Stimulated activated CD4-positive, alpha-beta T cell treated with anti-CD3 and anti-CD28 coated beads, Interleukin-4, amount 100 ng/mL, for 48 hours (primary cell): ENCODE data around the gene AGAP3.

Source experiments
- DNase-seq, 2 donors: peaks; one replicate each; pipeline ENCODE4 v3.0.0-alpha.2; 2020; ENCODE audit warnings: low read depth in 2 of 2

Gene AGAP3

DNA sequence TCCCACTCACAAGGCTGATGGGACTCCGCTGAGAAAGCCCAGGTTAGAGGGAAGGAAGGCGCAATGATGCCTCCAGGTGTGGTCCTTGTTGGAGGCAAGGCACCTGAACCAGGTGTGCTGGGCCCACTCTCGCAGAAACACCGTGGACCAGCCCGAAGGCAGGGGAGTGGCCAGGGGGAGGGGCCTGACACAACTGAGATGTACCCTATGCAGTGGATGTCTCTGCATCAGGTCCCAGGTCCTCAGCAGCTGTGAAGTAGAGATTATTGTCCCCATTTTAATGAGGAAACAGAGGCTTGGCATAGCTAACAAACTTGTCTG lies 49.2 kb downstream of the AGAP3 start:
- DNase-seq, result no peak

DNA sequence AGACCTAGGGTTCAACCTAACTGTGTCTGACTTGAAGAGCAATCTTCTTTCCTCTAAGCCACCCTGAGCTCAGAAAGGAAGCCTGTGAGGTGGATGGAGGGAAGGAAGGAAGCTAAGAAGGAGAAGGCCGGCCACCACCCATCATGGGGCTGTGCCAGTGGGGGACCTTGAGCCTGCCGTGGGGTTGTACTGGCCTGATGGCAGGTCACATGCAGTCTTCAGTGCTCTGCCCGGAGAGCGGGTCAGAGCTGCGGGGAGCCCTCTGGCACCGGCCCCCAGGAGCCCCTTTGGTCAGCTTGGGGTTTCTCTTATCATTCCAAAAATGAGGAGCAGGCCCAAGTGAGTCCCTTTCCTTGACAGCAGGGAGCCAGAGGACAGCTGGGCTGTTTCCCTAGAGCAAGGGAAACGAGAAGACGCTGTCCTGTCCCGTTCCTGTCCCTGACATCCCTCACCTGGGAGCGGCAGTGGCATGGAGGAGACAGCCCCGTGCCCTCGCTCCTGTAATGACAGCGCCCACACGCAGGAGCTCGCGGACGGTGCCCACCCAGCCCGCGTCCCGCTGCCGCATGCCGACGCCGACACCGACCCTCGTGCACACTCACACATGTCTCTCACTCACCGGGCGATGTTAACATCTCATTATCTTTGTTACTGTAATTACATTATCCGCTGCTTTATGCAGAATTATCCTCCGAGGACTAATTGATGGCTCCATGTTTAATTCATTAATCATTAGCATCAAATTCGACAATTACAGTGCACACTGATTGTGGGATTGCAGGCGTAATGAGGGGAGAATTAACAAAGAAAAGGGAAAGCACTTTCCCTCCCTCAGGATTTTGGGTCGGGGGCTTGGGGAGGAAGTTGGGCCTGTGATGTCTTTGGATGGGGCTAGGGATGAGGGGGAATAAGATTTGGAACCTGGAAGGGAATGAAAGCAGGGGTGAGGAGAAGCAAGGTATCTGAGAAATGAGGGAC lies 49.9 kb downstream of the AGAP3 start:
- no peak for DNase-seq

DNA sequence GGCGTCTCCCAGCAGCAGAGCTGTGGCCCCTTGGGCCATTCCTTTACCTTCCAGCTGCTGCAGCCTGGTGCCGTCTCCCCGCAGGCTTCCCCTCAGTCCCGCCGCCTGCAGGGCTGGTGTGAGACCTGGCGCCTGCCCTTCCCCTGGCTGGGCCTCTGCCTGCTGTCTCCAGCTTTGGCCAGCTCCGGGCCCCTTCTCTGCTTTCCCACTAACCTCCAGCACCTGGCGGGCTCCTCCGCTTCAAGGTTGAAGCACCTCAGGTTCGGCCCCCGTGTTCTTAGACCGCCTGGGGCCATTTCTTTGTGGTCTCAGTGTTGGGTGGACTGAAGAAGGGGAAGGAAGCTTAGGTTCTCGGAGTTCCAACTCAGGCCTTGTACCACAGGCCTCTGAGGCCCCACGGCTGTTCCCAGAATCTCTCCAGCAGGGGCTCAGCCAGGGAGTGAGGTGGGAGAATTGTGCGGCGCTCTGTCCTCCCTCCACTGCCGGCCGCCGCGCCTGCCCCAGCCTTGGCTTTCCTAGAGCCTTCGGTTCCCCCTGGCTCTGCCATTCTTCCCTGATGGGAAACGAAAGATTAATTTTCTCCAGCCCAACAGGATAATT lies 50.9 kb downstream of the AGAP3 start:
- no peak for DNase-seq

DNA sequence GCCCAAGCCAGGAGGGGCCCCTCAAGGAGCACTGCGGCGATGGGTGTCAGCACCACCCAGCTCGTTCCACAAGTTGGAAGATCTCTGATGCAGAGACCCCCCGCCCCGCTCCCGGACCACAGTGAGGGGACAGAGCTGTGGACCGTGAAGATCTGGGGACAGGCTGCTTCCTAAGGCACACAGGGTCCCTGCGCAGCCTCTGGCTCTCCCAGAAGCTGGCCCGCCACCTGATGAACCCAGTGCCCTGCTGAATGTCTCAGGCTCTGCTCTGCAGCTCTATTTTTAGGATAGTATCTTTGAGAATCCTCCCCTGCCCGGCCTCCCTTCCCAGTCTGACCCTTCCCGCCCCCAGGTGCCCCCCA lies 51.5 kb downstream of the AGAP3 start:
- no peak for DNase-seq

DNA sequence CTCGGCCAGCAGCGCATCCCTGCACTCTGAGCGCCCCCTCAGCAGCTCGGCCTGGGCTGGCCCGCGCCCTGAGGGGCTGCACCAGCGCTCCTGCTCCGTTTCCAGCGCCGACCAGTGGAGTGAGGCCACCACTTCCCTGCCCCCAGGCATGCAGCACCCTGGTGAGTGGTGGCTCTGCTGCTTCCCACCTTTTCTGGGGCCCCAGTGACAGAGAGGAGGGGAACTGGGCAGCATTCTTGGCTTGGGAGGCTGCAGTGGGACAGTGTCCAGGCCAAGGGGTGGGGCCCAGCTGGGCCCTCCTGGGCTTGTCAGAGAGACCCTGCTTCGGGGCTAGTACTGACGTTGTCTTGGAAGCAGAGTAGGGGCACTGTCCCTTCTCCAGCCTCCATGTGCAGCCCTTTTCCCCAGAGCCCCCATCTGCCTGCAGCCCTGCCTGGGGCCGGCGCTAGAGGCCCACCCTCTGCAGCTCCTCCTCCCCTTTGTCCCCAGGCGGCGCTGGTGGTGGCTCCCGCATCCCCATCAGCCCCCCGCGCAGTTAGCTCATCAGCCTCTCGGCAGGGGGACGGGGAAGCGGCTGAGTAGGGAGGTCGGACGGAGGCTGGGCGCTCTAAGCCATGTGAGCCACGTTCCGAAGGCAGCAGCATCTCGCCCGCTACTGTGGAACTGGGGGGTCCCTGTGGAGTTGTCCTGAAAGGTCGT lies 52.0 kb downstream of the AGAP3 start:
- DNase-seq, result no peak

DNA sequence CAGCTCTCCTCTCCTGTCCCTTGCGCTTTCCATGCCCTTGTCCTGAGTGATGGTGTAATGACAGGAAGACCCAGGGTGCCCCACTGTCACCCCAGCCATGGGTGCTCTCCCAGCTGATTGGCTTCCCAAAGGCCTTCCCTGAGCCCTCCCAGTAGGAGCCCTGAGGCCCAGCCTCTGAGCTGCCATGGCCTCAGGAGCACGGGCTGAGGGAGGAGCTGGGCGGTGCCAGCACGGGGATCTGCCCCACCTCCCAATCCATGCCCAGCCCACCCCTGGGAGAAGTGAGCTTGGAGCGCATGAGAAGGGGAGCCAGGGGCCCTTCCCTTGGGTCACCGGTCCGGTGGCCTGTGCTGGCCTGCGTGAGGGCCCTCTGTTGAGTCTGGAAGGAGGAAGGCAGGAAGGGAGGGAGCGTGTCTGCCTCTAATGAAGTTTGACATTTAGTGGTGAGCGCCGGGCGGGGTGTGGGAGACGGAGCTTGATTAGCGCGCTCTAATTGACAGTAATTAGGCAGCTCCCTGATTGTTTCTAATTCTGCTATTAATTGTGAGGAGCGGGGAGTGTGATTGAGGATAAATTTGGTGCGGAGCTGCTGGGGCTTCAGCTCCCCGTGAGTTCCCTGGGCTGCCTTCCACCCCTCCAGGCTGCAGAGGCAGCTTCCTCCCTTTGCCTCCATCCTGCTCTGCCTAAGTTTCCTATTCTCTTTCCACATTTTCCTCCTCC lies 53.0 kb downstream of the AGAP3 start:
- DNase-seq, result no peak

DNA sequence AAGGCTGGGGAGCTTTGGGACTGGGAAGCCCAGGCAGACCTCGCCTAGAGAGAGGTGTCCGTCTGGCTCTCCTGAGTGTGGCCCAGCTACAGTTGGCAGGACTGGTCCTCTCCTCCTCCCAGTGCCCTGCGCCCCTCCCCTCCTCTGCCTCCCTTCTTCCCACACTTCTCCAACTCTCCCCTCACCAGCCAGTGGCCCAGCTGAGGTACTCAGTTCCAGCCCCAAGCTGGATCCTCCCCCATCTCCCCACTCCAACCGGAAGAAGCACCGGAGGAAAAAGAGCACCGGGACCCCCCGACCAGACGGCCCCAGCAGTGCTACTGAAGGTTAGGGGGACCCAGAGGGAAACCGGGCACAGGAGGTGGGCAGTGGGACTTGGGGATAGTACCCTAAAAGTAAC lies 53.5 kb downstream of the AGAP3 start:
- DNase-seq, result no peak

DNA sequence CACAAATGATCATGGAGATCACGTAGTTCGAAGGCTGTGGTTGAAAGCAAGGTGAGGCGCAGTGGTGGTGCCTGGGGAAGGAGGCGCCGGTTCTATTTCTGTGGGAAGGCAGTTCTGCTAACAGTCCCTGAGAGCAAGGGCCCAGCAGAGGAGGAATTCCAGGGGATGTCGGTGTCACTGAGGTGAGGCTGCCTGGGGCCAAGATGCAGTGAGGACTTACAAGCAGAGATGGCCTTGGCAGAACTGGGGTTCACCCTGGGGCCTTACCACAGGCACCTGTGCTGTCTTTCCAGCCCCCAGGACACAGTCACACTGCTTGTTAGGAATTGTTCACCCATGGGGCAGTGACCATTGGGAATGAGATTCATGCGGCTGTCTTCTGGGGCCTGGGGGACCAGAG lies 54.6 kb downstream of the AGAP3 start:
- DNase-seq, result no peak

DNA sequence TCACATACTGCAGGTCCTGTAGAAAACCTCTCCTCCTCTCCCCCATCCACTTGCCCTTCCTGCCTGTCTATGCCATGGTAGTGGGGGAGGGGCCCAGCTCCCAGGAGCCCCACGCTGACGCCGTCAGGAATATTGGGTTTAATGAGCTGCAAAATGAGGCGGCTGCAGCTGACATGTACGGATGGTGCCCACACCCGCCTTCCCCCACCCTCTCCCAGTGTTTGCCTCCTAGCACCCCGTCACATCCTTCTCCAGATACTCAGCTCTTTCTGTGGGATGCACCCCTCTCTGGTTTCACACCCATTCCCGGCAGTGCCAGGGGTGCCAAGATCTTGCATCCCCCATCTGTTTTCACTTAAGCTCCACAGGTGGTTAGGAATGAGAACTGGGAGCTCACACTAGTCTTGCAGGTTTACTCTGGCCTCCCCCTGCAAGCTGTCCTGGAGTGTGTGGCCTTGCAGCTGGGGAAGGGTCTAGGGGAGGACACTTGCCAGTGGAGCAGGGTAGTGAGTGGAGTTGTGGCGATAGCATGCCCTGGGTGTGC lies 55.1 kb downstream of the AGAP3 start:
- DNase-seq, result no peak

DNA sequence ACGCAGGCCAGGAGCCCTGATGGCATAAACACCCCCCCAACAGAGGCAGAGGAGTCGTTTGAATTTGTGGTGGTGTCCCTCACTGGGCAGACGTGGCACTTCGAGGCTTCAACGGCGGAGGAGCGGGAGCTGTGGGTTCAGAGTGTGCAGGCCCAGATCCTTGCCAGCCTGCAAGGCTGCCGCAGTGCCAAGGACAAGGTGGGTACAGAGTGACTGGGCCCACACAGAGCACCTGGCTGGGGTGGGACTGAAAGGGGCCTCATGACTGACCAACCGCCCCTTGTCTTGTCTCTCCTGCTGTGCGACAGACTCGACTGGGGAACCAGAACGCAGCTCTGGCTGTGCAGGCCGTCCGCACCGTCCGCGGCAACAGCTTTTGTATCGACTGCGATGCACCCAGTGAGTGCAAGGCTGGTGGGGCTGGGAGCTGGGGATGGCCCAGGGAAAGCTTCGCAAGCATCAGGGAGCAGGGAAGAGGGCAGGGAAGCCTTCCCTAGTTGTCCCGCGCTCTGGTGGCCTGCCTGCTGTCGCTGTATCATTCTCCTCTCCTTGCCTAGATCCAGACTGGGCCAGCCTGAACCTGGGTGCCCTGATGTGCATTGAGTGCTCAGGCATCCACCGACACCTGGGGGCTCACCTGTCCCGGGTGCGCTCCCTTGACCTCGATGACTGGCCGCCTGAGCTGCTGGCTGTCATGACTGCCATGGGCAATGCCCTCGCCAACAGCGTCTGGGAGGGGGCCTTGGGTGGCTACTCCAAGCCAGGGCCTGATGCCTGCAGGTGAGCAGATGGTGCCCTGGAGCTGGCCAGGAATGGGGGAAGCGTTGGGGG lies 55.8 kb downstream of the AGAP3 start:
- no peak for DNase-seq

DNA sequence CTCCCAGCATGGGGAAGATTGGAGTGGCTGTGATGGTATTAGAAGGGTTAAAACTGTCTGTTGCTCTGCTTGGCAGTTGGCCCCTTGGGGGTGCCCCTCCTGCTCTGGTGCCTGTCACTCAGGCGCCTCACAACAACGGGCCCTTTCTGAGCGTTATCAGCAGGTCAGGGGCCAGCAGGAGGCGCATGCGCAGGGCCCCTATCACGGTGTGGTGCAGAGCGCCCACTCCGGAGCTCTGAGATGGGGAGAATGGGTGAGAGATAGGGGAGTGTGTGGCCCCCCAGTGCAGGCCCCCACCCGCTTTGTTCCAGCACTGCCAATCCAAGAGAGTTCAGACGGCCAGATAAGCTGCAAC lies 56.4 kb downstream of the AGAP3 start:
- DNase-seq, result no peak

DNA sequence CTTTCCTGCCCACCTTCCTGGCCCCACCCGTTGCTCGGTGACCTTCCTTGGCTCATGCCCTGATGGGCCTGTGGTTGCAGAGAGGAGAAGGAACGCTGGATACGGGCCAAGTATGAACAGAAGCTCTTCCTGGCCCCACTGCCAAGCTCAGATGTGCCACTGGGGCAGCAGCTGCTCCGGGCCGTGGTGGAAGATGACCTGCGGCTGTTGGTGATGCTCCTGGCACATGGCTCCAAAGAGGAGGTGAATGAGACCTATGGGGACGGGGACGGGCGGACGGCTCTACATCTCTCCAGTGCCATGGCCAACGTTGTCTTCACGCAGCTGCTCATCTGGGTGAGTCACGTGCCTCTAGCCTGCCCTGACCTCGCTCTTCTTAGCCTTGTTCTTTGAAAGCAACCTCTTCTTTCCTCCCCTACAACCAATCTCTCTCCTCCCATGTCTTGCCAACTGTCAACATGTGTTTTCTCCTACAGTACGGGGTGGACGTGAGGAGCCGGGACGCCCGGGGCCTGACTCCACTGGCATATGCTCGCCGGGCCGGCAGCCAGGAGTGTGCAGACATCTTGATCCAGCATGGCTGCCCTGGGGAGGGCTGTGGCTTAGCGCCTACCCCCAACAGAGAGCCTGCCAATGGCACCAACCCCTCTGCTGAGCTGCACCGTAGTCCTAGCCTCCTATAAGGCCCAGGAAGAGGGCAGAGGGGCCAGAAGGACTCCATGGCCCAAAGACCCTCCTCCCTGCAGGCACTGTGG lies 57.2 kb downstream of the AGAP3 start:
- no peak for DNase-seq

DNA sequence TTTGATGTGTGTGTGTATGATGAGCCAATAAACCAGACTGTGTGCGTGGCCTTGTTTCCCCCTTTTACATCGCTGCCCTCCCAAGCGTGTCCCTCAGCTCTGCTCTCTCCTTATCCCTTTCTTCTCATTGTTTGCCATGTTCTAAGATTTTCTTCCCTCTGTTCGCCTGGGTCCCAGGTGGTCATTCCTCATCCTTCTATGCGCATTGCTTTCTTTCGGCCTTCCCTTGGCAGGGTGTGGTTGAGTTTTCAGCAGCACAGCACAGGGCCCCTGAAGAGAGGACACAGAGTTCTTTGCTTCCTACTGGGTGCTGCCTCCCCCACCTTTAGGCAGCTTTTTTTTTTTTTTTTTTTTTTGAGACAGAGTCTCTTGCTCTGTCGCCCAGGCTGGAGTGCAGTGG lies 58.1 kb downstream of the AGAP3 start:
- DNase-seq, result no peak

DNA sequence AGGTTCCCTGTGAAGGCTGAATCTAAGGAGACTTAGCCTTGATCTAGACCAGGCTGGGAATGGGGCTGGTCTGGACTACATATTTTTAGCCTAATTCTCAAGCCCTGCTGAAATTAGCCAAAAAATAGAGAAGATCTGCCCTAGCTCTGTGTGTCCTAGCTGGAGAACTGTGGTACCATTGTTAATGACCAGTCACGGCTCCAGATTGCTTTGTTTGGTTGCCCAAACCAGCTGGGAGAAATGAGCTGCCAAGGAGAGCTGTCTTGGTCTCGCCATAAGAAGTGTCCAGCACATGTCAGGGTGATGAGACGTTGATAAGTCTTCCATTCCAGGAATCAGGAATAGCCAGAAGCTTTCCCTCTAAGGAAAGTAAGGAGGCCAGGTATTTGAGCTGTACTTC lies 60.5 kb downstream of the AGAP3 start:
- DNase-seq, result no peak

DNA sequence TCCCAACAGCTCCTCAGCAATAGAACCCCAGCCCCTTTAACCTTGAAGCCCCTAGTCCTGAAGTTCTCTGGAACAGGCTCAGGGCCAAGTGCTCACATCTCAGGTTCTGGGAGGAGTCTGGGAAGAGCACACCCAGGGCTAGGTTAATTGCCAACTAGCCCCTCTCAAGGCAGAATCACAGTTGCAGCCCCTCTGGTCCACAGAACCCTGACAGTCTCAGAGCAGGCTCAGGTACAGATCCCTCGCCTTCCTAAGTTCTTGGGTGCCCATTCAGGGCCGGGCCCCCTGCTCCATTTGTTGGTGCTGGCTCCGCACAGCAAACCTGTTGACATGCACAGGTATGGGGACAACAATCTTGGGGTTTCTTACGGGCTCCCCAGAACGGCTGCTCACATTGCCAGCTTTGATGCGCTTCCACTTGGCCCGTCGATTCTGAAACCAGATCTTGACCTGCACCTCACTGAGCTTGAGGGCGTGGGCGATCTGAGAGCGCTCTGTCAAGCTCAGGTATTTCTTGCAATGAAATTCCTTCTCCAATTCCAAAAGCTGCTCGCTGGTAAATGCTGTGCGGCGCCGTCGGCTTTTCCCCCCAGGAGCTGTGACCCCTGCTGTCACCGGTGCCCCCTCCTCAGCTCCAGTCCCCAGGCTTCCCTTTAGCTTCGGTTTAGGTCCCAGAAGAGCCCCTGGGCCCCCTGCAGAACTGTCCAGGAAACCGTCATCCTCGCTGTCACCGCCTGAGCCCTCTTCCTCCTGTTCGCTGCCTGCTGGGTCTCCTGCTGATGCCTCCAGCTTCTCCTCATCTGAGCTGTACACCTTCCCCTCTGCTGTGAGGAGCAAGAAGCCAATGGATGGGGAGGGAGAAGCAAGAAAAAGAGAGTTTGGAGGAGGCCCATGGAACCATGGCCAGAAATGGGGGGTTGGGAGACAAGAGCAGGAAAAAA lies 62.3 kb downstream of the AGAP3 start:
- DNase-seq, result no peak

DNA sequence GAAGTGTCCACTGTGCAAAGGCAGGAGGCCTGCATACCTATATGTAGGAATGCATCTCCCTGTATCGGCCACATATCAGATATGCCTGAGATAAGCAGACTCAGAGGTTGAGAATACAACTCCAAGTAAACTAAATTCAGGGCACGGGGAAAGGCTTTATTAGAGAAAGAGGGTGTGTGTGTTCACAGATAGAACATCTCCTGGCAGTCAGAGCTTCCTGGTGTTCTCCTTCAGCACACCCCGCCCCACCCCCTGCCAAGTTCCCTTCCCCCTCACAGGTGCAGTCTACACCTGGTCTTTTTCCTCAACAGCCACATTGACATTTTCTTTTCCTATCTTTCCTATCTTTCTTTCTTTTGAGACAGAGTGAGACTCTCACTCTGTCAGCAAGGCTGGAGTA lies 64.1 kb downstream of the AGAP3 start:
- DNase-seq, result no peak

DNA sequence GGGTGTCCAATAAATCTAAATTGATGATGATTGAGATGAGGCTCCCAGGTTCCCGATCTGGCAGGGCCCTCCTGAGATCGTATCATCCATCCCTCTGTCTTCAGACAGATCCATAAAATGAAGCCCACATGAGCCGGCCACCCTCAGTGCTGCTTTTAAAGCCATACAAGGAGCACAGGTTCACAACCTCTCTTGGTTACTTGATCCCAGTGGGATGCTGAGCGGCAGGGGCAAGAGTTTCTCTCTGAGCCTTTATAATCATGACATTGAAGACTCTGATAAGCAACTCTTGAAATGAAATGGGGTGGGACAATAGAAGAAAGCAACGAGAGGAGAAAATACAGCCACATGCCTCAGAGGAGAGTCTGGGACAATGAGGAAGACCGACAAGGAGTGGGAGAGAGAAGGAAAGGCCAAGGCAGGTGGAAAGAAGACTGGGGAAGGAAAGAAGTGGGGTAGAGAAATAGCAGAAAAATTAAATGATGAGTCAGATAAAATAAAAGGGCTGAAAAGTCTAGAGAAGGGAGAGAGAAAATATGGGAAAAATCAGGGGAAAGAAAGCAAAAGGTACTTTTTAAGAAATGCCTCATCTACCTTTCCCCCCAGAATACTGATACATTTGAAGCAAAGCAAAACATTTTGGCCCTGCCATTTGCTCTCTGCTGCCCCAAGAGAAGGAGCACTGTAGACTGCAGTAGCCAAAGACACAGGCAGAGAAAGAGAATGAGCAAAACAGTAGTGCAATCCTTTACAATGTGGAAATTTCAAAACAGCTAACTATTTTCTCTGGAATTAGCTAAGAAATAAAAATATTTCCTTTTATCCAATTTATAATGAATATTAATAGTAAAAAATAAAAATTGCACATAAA lies 66.6 kb downstream of the AGAP3 start:
- DNase-seq, result no peak

DNA sequence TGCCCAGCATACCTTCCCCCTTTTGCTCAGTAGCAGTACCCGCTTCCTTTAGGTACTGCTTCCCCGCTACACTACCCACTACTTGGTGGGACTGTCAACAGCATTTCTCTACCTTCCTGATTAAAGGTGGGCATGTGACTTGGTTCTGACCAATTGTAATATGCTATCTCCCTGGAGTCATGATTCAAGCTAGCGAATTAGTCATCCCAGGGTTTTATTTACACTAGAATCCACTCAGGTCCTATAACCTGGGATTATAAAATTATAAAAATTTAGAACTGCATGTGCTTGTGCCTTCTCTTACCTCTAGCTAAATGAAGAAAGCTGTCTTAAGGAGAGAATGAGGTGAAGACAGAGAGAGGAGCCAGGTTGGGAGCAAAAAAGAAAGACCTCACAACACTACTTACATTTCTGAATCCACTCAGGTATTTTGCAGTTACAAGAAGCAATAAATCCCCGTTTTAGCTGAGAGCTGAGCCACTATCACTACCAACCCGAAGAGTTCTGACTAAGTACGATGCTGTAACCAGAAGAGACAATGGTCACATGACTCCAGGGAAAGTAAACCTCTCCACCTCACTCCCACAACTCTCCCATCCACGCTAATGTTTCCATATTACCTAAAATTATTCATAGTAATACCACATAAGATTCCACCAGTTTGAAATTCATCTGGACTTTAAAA lies 71.5 kb downstream of the AGAP3 start:
- no peak for DNase-seq
